Osteocyte (in vitro differentiated cells): ENCODE data around the gene IYD. TPM values are rescaled to one million over a fixed set of nuclear protein-coding genes. Genes with fewer than 3 reads are reported as not detected.

Experiments used
- DNase-seq: peaks from one replicate; pipeline ENCODE4 v3.0.0; 2021; ENCODE audit warnings: mixed read lengths; ENCODE audit not compliant: unreplicated experiment; ENCODE audit errors: extremely low spot score
- H3K27ac Mint-ChIP-seq: one replicate; pipeline ENCODE4 v1.8.0; 2021; ENCODE audit warnings: mild to moderate bottlenecking, mixed read lengths; ENCODE audit not compliant: unreplicated experiment
- H3K27me3 Mint-ChIP-seq: one replicate; pipeline ENCODE4 v1.8.0; 2021; ENCODE audit warnings: mixed read lengths; ENCODE audit not compliant: unreplicated experiment
- H3K36me3 Mint-ChIP-seq: one replicate; pipeline ENCODE4 v1.8.0; 2021; ENCODE audit warnings: mixed read lengths; ENCODE audit not compliant: unreplicated experiment
- H3K4me1 Mint-ChIP-seq: one replicate; pipeline ENCODE4 v1.8.0; 2021; ENCODE audit warnings: mixed read lengths; ENCODE audit not compliant: unreplicated experiment
- H3K4me3 Mint-ChIP-seq: one replicate; pipeline ENCODE4 v1.8.0; 2021; ENCODE audit warnings: mild to moderate bottlenecking, moderate library complexity, mixed read lengths; ENCODE audit not compliant: unreplicated experiment
- H3K9me3 Mint-ChIP-seq: one replicate; pipeline ENCODE4 v1.8.0; 2021; ENCODE audit warnings: mixed read lengths; ENCODE audit not compliant: unreplicated experiment
- CTCF ChIP-seq: fragments of 200-600 bp; sonication (generic); IDR thresholded peaks from 2 replicates; pipeline ENCODE4 v1.5.0; 2021; ENCODE audit warnings: antibody characterized with exemption, mild to moderate bottlenecking, moderate library complexity
- total RNA-seq: library from RNA; stranded (reverse); gene quantifications from 2 replicates; pipeline ENCODE4 v1.2.1, GENCODE V29; 2021

Gene IYD
- total RNA-seq, 1 donor from 2014 or later = not detected

- H3K27me3 Mint-ChIP-seq = peaks cover 26% of the 10 kb centered on the region
- TF ChIP-seq CTCF = no peak
- DNase-seq = no peak
- no peak overlapping the region for H3K4me3 Mint-ChIP-seq
- H3K4me1 Mint-ChIP-seq = peaks cover 8% of the 10 kb centered on the region
- H3K36me3 Mint-ChIP-seq = no peaks in the 10 kb centered on the region
- H3K9me3 Mint-ChIP-seq = no peaks in the 10 kb centered on the region
- H3K27ac Mint-ChIP-seq = no peak overlapping the region
These were observed 13.4 kb downstream of the IYD start for GRCh38 chr6:150382171-150382570.

- Mint-ChIP-seq H3K4me1 (no peaks in the 10 kb centered on the region), H3K4me3 (no peak overlapping the region), H3K27me3 (peaks cover 38% of the 10 kb centered on the region), H3K36me3 (no peaks in the 10 kb centered on the region), H3K27ac (no peak overlapping the region), H3K9me3 (no peaks in the 10 kb centered on the region)
- no peak for DNase-seq
- no peak for TF ChIP-seq CTCF
These were observed 22.6 kb downstream of the IYD start for GRCh38 chr6:150391414-150391813.

- Mint-ChIP-seq H3K4me1 (no peaks in the 10 kb centered on the region), H3K27ac (no peak overlapping the region), H3K27me3 (peaks cover 38% of the 10 kb centered on the region), H3K4me3 (no peak overlapping the region), H3K36me3 (no peaks in the 10 kb centered on the region), H3K9me3 (no peaks in the 10 kb centered on the region)
- no peak for TF ChIP-seq CTCF
- no peak for DNase-seq
These were observed 23.1 kb downstream of the IYD start for GRCh38 chr6:150391890-150392289.

- H3K9me3 Mint-ChIP-seq = no peaks in the 10 kb centered on the region
- peaks cover 39% of the 10 kb centered on the region for H3K27me3 Mint-ChIP-seq
- no peak for DNase-seq
- no peak overlapping the region for H3K4me3 Mint-ChIP-seq
- no peak overlapping the region for H3K27ac Mint-ChIP-seq
- no peak for TF ChIP-seq CTCF
- no peaks in the 10 kb centered on the region for H3K4me1 Mint-ChIP-seq
- H3K36me3 Mint-ChIP-seq = no peaks in the 10 kb centered on the region
These were observed 23.8 kb downstream of the IYD start for GRCh38 chr6:150392452-150393220.

- Mint-ChIP-seq H3K4me3 (no peak overlapping the region), H3K4me1 (no peaks in the 10 kb centered on the region)
These were observed 25.5 kb downstream of the IYD start for GRCh38 chr6:150394053-150394898.

More at GRCh38 chr6:150394053-150394898, 25.5 kb downstream of the IYD start:
- TF ChIP-seq CTCF = no peak
- DNase-seq = no peak
- H3K9me3 Mint-ChIP-seq = no peaks in the 10 kb centered on the region
- peaks cover 41% of the 10 kb centered on the region for H3K27me3 Mint-ChIP-seq
- no peak overlapping the region for H3K27ac Mint-ChIP-seq
- no peaks in the 10 kb centered on the region for H3K36me3 Mint-ChIP-seq
